ENCODE measurements around the gene SCUBE2.

SCUBE2 gene

GRCh38 chr11:9091044-9091922 is at the start of gene SCUBE2:
SCUBE2 (minus strand) TSS chr11:9091599; CDS start chr11:9091528, 71 bp downstream.
- DNase-seq = no peak

DNA sequence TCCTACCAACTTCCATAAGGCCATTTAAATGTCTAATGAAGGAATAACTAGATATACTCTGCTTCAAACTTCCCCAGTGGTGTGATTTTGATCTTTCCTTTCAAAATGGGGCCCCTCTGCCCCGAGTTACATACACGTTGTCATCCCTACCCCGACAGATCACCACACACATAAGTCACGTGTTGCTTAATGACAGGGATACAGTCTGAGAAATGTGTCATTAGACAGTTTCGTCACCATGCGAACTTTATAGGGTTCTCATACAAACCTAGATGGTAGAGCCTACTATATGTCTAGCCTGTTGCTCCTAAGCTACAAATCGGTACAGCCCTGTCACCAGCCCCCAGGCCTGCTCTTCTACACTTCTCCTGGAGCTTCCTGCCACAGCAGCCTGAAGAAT is 49.8 kb upstream of the SCUBE2 start:
- no peak for DNase-seq

DNA sequence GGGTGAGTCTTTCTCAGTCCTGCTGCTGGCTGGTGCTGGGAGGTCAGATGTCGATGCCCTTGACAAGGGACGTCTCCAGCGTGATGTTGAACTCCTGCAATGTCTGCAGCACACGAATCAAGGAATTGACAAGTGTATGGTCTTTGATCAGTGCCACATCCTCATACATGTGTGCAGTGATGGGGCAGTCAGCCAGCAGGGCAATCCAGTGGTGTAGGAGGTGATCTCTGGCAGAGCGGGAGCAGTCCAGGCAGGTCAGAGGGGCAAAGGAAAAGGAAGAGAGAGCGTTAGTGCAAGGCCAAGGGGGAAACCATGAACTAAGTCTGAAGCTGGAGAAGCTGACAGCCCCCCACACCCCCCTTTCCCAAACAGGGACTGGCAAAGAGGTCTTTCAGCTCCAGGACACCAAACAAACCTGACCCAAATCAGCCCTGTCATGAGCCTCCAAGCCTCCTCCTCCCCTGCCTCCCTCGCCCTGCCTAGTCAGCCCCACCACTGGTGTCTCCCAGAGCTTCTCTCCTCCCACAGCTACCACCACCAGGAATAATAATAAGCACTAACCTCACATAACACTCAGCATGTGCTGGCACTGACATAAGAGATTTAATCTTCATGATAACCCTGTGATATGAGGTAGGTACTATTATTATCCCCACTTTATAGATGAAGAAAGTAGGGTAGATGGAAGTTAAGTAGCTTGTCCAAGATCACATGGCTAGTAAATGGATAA is 48.4 kb upstream of the SCUBE2 start:
- DNase-seq = no peak

GRCh38 chr11:9138612-9139579 is 47.5 kb upstream of the SCUBE2 start:
- no peak for DNase-seq

DNA sequence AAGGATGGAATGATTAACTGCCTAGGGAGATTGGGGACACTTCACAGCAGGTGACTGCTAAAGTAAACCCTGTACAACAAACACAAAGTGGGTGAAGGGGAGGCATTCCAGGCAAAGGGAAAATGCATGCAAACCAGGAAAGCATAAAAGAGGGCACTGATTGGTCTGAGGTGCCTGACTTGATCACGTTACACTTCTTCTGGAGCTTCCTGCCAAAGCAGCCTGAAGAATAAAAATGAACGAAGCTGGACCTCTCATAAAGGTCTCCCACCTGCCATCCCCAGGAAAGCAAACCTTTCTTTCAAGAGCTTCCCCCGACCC is 46.7 kb upstream of the SCUBE2 start:
- no peak for DNase-seq

GRCh38 chr11:9137293-9138132 is 46.1 kb upstream of the SCUBE2 start:
- peak; percentile 67 to 70 for DNase-seq

DNA sequence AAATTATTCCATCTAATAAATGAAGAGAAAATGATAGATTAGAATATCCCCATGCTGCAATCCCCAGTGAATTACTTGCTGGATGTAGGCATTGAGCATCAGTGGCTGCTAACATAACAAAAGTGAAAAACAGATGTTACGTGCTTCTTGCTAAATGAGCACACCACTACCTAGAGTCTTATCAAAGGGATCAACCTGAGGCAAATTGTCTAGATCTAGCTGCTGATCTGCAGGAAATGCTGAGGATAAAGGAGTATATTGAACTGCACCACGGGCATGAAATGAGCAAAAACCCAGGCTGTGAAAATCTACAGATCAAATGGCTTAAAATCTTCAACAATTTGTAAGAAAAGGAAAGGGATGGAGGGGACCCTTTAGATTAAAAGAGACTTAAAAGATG is 45.3 kb upstream of the SCUBE2 start:
- DNase-seq = no peak

- no peak for DNase-seq
Observed at GRCh38 chr11:9133956-9134355, 42.6 kb upstream of the SCUBE2 start.

- DNase-seq = no peak
Observed at GRCh38 chr11:9132203-9132878, 40.9 kb upstream of the SCUBE2 start.

DNA sequence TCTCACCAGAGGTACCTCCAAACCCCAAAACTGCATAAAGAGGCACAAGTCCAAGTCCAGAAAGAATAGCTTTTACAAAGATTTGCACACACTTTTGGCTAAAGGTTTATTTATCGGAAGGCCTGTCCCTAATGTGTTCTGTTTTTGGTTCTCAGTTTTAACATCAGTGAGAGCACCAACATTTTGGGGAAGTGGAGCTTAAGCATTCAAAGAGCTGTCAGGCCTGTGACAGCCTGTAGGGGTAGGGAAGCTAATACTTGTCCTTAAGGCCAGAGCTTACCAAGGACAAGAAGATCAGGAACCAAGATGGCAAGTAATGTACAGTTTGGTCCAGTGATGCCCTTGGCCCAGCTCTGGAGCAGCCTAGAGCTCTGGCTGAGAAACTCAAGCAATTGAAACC is 38.9 kb upstream of the SCUBE2 start:
- peak; percentile 21 to 31 for DNase-seq

- DNase-seq = no peak
Observed at GRCh38 chr11:9126636-9127035, 35.2 kb upstream of the SCUBE2 start.

DNA sequence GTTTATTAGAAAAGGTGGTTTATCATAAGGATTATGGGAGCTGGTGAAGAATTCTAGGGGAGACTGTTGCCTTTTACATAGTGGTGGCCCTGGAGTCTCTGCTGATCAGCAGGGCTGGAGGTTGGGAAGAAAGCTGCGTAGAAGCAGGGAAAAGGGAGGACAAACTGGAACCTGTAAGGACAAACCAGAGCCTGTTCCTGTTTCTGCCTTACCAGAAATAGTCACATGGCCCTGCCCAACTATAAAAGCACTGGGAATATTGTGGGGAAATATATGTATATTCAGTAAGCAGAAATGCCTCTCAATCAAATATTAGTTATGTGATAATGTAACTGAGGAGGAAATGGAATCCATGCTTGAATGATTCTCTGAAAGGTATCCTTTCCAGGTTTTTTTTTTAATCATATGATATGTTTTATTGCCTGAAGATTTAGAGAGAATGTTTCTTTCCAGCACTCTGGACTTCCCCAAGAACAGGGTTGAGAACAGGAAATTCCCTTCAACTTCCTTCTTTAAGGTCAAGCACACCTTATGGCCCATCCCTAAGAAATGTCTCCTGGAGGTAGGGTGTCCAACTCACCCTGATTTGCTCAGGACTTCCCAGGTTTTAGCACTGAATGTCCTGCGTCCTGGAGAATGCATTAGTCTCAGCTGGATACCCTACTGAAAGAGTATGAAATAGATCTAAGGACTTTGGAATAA is 33.9 kb upstream of the SCUBE2 start:
- no peak for DNase-seq

- no peak for DNase-seq
Observed at GRCh38 chr11:9123595-9124304, 32.4 kb upstream of the SCUBE2 start.

DNA sequence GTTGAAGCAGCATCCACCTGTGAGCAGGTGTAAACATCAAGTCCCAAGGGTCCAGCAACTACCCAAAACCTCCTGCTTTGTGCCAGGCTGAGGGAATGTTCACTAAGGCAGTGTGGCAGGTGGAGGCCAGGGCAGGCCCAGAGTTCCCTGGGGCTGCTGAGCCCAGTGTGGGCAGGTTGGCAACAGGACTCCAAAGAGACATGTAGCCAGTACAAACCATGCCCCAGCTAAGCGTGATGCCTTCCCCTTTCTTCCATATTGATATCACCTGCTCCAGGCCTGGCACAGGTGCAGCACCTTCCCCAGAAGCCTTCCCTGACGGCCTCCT is 30.0 kb upstream of the SCUBE2 start:
- DNase-seq = no peak

DNA sequence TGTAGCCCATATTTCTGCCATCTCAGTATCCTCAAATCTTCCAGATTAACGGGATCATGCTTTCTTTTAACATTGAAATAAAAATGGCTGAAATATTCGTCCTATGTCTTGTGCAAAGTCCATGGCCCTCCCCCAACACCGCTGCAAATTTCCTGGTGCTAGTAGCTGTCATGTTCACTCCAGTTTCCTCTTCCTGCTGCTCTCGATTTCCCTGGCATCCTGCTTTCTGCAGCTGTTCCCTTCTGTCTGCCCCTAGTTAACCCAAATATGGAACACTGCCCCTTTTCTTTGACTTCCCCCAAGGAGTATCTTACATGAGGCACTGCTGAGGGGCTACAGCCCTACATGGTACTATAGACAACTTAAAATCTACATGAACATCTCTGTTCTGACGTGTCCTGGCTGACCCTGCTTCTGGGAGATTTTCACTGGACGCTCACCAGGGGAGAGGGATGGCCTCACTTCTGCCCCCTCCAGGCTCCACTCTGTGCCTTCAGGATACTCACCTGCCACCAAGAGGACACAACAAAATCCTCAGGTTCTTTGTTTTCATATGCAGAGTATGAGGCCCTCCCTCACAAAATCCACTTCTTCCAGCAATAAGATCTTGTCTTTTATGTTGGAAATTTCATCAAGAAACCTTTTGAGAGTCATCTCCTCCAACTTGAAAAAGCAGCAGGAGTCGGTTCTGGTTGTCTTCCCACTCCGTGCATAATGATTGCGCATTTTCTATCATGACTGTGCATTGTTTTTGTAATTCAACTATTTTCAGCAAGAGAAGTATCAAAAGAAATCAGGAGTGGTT is 29.5 kb upstream of the SCUBE2 start:
- DNase-seq = no peak

- DNase-seq = no peak
Observed at GRCh38 chr11:9118277-9118676, 26.9 kb upstream of the SCUBE2 start.

DNA sequence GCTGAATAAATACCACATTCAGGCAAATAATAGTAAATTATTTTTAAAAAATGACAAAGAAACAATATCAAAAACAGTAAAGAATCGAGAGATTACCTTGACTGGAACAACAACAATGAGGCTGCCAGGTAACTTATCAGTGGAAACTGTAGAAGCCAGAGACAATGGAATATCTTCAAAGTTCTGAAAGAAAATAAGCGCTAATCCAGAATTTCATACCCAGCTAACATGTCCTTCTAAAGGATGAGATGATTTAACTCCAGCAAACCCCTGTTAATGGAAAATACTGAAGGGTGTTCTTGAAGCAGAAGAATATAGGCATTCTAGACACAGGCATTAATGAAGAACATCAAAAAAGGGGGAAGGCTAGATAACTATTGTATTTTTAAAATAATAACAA is 20.7 kb upstream of the SCUBE2 start:
- no peak for DNase-seq

DNA sequence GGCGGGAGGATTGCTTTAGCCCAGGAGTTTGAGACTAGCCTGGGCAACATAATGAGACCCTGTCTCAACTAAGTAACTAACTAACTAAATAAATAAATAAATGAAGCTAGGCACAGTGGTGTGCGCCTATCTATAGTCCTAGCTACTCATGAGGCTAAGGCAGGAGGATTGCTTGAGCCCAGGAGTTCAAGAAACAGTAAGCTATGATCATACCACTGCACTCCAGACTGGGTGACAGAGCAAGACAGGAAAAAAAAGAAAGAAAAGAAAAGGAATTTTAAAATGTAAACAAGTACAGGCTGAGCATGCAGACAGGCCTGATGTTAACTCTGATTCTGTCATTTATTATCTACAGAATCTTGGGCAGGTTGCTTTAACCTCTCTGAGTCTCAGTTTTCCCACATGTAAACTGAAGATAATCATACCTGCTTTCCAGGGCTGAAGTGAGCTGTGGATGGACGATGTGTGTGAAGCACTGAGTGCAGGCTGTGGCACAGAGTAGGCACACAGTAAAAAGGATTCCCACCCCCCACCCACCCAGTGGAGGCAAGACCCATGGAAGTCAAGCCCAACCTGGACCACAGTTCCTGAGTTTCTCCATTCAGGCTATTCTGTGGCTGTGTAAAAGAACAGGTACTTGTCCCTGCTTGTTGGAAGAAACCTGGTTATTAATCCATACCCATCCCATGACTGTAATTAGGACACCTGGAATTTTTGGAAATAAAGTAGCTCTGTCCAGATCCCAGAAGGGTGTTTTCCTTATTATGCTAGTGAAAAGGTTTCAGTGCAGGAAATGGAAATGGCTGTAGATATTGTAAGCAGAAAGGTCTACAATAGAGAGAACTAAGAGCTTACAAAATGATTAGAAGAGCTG is 18.7 kb upstream of the SCUBE2 start:
- DNase-seq = no peak

DNA sequence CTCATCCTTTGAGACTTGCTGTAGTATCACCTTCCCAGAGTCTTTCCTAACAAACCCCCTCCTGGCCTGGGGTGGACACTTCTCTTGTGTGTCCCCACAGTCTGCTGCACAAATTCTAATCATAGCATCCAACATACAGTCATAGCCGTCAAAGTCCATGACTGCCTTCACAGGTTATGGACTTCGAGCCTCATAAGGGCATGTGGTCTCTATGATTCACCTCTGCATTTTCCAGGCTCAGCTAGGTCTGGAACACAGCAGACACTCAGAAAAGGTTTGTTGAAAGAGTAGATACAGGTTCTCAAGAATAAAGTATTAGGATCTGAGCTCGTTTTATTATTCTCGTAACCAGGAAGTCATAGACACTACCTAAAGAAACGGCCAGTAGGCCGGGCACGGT is 13.2 kb upstream of the SCUBE2 start:
- no peak for DNase-seq

Measured in AML-193 (cell line).